ENCODE measurements around the gene DPP10.
A peak's percentile ranks its signal among the peaks of the same experiment; 100 is the strongest.

Gene DPP10

DNA sequence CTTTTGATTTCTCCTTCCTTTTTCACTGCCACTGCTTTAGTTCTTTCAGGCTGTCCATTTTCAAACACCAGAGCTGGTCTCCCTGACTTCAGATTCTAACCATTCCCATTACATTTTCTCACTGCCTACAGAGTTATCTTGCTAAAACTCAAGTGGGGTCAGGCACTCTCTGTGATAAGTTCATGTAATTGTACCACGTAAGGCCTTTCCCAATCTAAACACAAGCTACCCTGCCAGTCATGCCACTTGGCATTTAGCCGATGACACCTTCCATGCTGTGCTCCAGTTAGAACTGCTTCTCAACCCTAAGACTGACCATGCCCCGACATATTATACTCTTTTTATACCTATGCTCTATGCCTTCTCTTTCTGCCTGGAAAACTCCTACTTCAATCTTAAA is 592.4 kb downstream of the DPP10 start:
- no peak overlapping the region for H3K27ac ChIP-seq (ENCODE audit: low read length)
- no peaks in the 10 kb centered on the region for H3K9me3 ChIP-seq (ENCODE audit: insufficient read depth, low read length, severe bottlenecking)
- H3K27me3 ChIP-seq (ENCODE audit: insufficient read depth, low read length, poor library complexity), result no peaks in the 10 kb centered on the region
- TF ChIP-seq, protein P1, sequence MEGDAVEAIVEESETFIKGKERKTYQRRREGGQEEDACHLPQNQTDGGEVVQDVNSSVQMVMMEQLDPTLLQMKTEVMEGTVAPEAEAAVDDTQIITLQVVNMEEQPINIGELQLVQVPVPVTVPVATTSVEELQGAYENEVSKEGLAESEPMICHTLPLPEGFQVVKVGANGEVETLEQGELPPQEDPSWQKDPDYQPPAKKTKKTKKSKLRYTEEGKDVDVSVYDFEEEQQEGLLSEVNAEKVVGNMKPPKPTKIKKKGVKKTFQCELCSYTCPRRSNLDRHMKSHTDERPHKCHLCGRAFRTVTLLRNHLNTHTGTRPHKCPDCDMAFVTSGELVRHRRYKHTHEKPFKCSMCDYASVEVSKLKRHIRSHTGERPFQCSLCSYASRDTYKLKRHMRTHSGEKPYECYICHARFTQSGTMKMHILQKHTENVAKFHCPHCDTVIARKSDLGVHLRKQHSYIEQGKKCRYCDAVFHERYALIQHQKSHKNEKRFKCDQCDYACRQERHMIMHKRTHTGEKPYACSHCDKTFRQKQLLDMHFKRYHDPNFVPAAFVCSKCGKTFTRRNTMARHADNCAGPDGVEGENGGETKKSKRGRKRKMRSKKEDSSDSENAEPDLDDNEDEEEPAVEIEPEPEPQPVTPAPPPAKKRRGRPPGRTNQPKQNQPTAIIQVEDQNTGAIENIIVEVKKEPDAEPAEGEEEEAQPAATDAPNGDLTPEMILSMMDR (IDR thresholded peaks at IDR 0.05; ENCODE audit: borderline replicate concordance, extremely low read depth, low read length, poor library complexity, severe bottlenecking), result no peak
- no peak for TF ChIP-seq EZH2 (IDR thresholded peaks at IDR 0.05; ENCODE audit: borderline replicate concordance, low read depth, low read length, severe bottlenecking)
- H3K4me1 ChIP-seq (ENCODE audit: insufficient read depth, low read length), result no peaks in the 10 kb centered on the region
- no peaks in the 10 kb centered on the region for H4K20me1 ChIP-seq (ENCODE audit: insufficient read depth, low read length)
- no peaks in the 10 kb centered on the region for H3K79me2 ChIP-seq (ENCODE audit: insufficient read depth, low read length)
- H3K4me3 ChIP-seq (ENCODE audit: low read depth in 1 of 2, low read length in 2 of 2), result no peak overlapping the region
- no peak overlapping the region for H3K4me2 ChIP-seq (ENCODE audit: insufficient read depth, low read length)
- no peaks in the 10 kb centered on the region for H3K36me3 ChIP-seq (ENCODE audit: insufficient read depth, low read length)
- no peak for ATAC-seq (ENCODE audit: insufficient read depth, low read depth)
- no peak overlapping the region for H2AFZ ChIP-seq (ENCODE audit: low read depth, low read length)
- no peak overlapping the region for H3K9ac ChIP-seq (ENCODE audit: low read depth, low read length)
- DNase-seq, result no peak

DNA sequence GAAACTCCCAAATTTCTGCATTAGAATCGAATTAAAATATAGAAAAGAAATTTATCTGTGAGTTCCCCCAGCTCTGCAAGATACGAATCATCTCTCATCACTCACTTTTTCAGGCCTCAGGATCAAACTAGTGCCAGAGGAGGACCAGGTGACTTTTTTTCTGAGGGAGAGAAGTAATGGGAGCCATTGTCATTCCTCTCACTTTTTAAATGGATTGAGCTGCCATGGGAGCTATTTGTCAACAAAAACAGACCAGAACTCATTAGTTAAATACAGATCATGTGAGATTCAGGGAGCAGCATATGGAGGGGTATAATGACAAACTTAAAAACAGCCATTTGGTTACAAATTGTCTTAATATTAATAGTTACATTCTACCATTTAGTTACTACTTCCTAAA is 594.4 kb downstream of the DPP10 start:
- no peak overlapping the region for H3K4me3 ChIP-seq (ENCODE audit: low read depth in 1 of 2, low read length in 2 of 2)
- no peaks in the 10 kb centered on the region for H3K36me3 ChIP-seq (ENCODE audit: insufficient read depth, low read length)
- no peak overlapping the region for H2AFZ ChIP-seq (ENCODE audit: low read depth, low read length)
- DNase-seq (no peak), ATAC-seq (ENCODE audit: insufficient read depth, low read depth) (no peak)
- no peak overlapping the region for H3K4me2 ChIP-seq (ENCODE audit: insufficient read depth, low read length)
- no peaks in the 10 kb centered on the region for H3K79me2 ChIP-seq (ENCODE audit: insufficient read depth, low read length)
- no peaks in the 10 kb centered on the region for H3K27me3 ChIP-seq (ENCODE audit: insufficient read depth, low read length, poor library complexity)
- no peak for TF ChIP-seq EZH2 (IDR thresholded peaks at IDR 0.05; ENCODE audit: borderline replicate concordance, low read depth, low read length, severe bottlenecking)
- TF ChIP-seq, protein P1 (IDR thresholded peaks at IDR 0.05; ENCODE audit: borderline replicate concordance, extremely low read depth, low read length, poor library complexity, severe bottlenecking), result no peak
- H3K9ac ChIP-seq (ENCODE audit: low read depth, low read length), result no peak overlapping the region
- no peaks in the 10 kb centered on the region for H3K4me1 ChIP-seq (ENCODE audit: insufficient read depth, low read length)
- H3K27ac ChIP-seq (ENCODE audit: low read length), result no peak overlapping the region
- no peaks in the 10 kb centered on the region for H3K9me3 ChIP-seq (ENCODE audit: insufficient read depth, low read length, severe bottlenecking)
- no peaks in the 10 kb centered on the region for H4K20me1 ChIP-seq (ENCODE audit: insufficient read depth, low read length)

DNA sequence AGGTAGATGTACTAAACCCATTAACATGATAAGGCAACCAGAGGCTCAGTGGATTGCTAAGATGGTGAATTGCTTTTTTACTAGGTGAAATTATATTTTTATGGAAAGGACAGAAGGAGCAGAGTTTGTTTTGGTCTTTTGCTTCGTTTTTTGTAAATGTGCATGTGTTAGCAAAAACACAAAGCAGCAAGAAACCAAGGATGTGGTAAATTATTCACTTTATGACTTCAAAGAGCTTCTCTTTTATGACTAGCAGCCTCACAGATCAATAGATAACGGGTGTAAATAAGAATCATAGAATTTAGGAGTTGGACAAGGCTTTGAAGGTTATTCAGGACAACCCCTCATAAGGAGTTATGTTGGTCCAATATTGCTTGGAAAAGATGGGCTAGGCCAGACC is 615.0 kb downstream of the DPP10 start:
- ATAC-seq (ENCODE audit: insufficient read depth, low read depth) (peak; percentile 62; the same call in 1 of the 3 replicates), DNase-seq (no peak)
- Histone ChIP-seq H3K4me3 (ENCODE audit: low read depth in 1 of 2, low read length in 2 of 2) (no peak overlapping the region), H3K4me1 (ENCODE audit: insufficient read depth, low read length) (peaks cover 5% of the 10 kb centered on the region; the same call in 1 of the 2 replicates), H3K9me3 (ENCODE audit: insufficient read depth, low read length, severe bottlenecking) (no peaks in the 10 kb centered on the region), H3K4me2 (ENCODE audit: insufficient read depth, low read length) (no peak overlapping the region), H4K20me1 (ENCODE audit: insufficient read depth, low read length) (no peaks in the 10 kb centered on the region), H3K36me3 (ENCODE audit: insufficient read depth, low read length) (no peaks in the 10 kb centered on the region), H2AFZ (ENCODE audit: low read depth, low read length) (no peak overlapping the region), H3K9ac (ENCODE audit: low read depth, low read length) (no peak overlapping the region), H3K79me2 (ENCODE audit: insufficient read depth, low read length) (no peaks in the 10 kb centered on the region), H3K27ac (ENCODE audit: low read length) (no peak overlapping the region), H3K27me3 (ENCODE audit: insufficient read depth, low read length, poor library complexity) (no peaks in the 10 kb centered on the region)
- TF ChIP-seq, protein P1 (IDR thresholded peaks at IDR 0.05; ENCODE audit: borderline replicate concordance, extremely low read depth, low read length, poor library complexity, severe bottlenecking), result no peak
- TF ChIP-seq EZH2 (IDR thresholded peaks at IDR 0.05; ENCODE audit: borderline replicate concordance, low read depth, low read length, severe bottlenecking), result no peak

DNA sequence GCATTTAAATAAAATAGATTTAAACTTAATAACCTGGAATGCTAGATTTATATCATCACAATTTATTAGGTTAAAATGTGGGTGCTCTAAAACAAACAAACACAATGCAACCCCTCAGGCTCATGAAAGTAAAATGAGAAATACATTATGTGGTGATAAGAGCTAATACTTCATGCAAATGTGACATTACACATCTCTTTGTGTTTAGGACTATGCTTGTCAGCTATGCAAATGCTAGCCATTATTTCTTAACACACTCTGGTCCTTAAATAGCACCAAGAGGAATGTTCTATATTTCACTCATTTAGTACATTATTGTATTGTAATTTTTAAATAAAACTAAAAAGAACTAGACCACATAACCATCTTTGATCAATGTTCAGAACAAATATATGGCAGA is 627.6 kb downstream of the DPP10 start:
- DNase-seq (no peak), ATAC-seq (ENCODE audit: insufficient read depth, low read depth) (no peak)
- Histone ChIP-seq H3K27ac (ENCODE audit: low read length) (no peak overlapping the region), H4K20me1 (ENCODE audit: insufficient read depth, low read length) (no peaks in the 10 kb centered on the region), H3K4me2 (ENCODE audit: insufficient read depth, low read length) (no peak overlapping the region), H3K9me3 (ENCODE audit: insufficient read depth, low read length, severe bottlenecking) (no peaks in the 10 kb centered on the region), H2AFZ (ENCODE audit: low read depth, low read length) (no peak overlapping the region), H3K4me3 (ENCODE audit: low read depth in 1 of 2, low read length in 2 of 2) (no peak overlapping the region), H3K27me3 (ENCODE audit: insufficient read depth, low read length, poor library complexity) (no peaks in the 10 kb centered on the region), H3K4me1 (ENCODE audit: insufficient read depth, low read length) (no peaks in the 10 kb centered on the region), H3K9ac (ENCODE audit: low read depth, low read length) (no peak overlapping the region), H3K79me2 (ENCODE audit: insufficient read depth, low read length) (no peaks in the 10 kb centered on the region), H3K36me3 (ENCODE audit: insufficient read depth, low read length) (no peaks in the 10 kb centered on the region)
- TF ChIP-seq EZH2 (IDR thresholded peaks at IDR 0.05; ENCODE audit: borderline replicate concordance, low read depth, low read length, severe bottlenecking), result no peak
- TF ChIP-seq, protein P1 (IDR thresholded peaks at IDR 0.05; ENCODE audit: borderline replicate concordance, extremely low read depth, low read length, poor library complexity, severe bottlenecking), result no peak

Data from DND-41 (cell line).